K562 (cell line): Measurements from ENCODE around the gene TRMT1. TPM values are rescaled to one million over a fixed set of nuclear protein-coding genes. Genes with fewer than 3 reads are reported as not detected.

Experiments
- CREB5 ChIP-seq: fragments of 250-450 bp; sonication (Bioruptor Pico); IDR thresholded peaks from 2 replicates; pipeline ENCODE4 v1.5.0; 2020; ENCODE audit warnings: mild to moderate bottlenecking
- GATAD2B ChIP-seq: fragments of 450-650 bp; IDR thresholded peaks from 2 replicates; pipeline ENCODE4 v1.6.1; 2017; ENCODE audit warnings: mild to moderate bottlenecking, borderline replicate concordance
- HIVEP1 ChIP-seq: fragments of 250-450 bp; sonication (Bioruptor Pico); IDR thresholded peaks from 2 replicates; pipeline ENCODE4 v1.4.0; 2020; ENCODE audit warnings: mild to moderate bottlenecking
- JUNB ChIP-seq: fragments of 450-650 bp; formaldehyde crosslinking; conservative IDR thresholded peaks from 2 replicates; pipeline ENCODE4 v1.4.0; 2020; ENCODE audit warnings: mild to moderate bottlenecking
- JUND ChIP-seq, 2 experiments: IDR thresholded peaks; 2 replicates in 1 of 2; 3 replicates in 1 of 2; pipeline ENCODE4 v1.6.1; 2011; ENCODE audit warnings: borderline replicate concordance in 2 of 2, low read depth in 2 of 2, low read length in 2 of 2, improper control_type of control experiment in 1 of 2, missing biosample characterization in 1 of 2, missing genetic modification characterization in 1 of 2, missing genetic modification reagents in 1 of 2
- L3MBTL2 ChIP-seq: fragments of 450-650 bp; IDR thresholded peaks from 2 replicates; pipeline ENCODE4 v1.6.1; 2016; ENCODE audit warnings: mild to moderate bottlenecking, moderate library complexity
- ZNF318 ChIP-seq, 2 experiments: fragments of 450-650 bp; IDR thresholded peaks; 2 replicates each; pipeline ENCODE4 v1.6.1; 2016; ENCODE audit warnings: mild to moderate bottlenecking in 2 of 2, borderline replicate concordance in 1 of 2, low read depth in 1 of 2, moderate library complexity in 1 of 2
- ZNF589 ChIP-seq: fragments of 200-800 bp; sonication (Bioruptor generic); IDR thresholded peaks from 2 replicates; pipeline ENCODE4 v1.6.1; 2016; ENCODE audit warnings: low read depth, missing genetic modification characterization, missing compliant biosample characterization
- polyA plus RNA-seq, 8 experiments: library from polyadenylated mRNA; depleted of rRNA in 4 of 8; stranded (reverse) in 5 of 8; unstranded in 3 of 8; fragments of >200 nt; fragmentation: Nextera tagmentation in 2 of 8; fragmentation: Illumina TruSeq in 1 of 8; extraction: Ambion mirVana in 2 of 8; extraction: Trizol in 1 of 8; gene quantifications; 2 replicates each; pipeline versions ENCODE4 v1.2.1 to v1.2.3, GENCODE V29; 2011 to 2014; ENCODE audit warnings: inconsistent platforms in 1 of 8, missing spikeins in 1 of 8
- total RNA-seq, 7 experiments: library from RNA; depleted of rRNA in 6 of 7; stranded (reverse); fragments of >200 nt in 6 of 7; fragmentation: Illumina TruSeq in 2 of 7; extraction: Trizol in 2 of 7; gene quantifications; 2 replicates each; pipeline versions ENCODE4 v1.2.1 to v1.2.3, GENCODE V29; 2011 to 2021; ENCODE audit warnings: low replicate concordance in 1 of 7

Gene TRMT1
- total and polyA plus RNA-seq, 9 of the 15 experiments (the other 6 are each of a cell fraction or from before 2014, with no cell fraction given), result 5.8 to 158 (median 54.3) TPM

GRCh38 chr19:13069415-13070359 is 46.9 kb downstream of the TRMT1 start (continued):
- TF ChIP-seq ZNF318 (IDR thresholded peaks at IDR 0.05; ENCODE audit: borderline replicate concordance in 1 of 2, low read depth in 1 of 2), result peak in 1 of 2 experiments; percentile 69; a peak in 2 of 4 replicates
- peak; percentile 66 for TF ChIP-seq JUND (IDR thresholded peaks at IDR 0.05; ENCODE audit: borderline replicate concordance, low read depth, low read length)
- peak; percentile 30; the same call in 1 of the 3 replicates for TF ChIP-seq JUND (tag; IDR thresholded peaks at IDR 0.05; ENCODE audit: borderline replicate concordance, low read depth, low read length)
- no peak for TF ChIP-seq JUNB (CRISPR knock-in tag)
- peak; percentile 68 for TF ChIP-seq L3MBTL2
- TF ChIP-seq HIVEP1 (CRISPR knock-in tag), result 0 out of 2 replicates have a peak, but pooled peaks have one; percentile 34
- TF ChIP-seq ZNF589, result peak; percentile 90
- no peak for TF ChIP-seq CREB5 (CRISPR knock-in tag)
- TF ChIP-seq GATAD2B, result peak; percentile 97
